ENCODE measurements around the gene E2F3. TPM values are rescaled to one million over a fixed set of nuclear protein-coding genes. Genes with fewer than 3 reads are reported as not detected.

Gene E2F3
- total and polyA plus RNA-seq, 5 donors = 3.9 to 10.1 (median 7.0) TPM

- Histone ChIP-seq H3K4me3 (ENCODE audit: low read length) (no peak overlapping the region), H3K27ac (ENCODE audit: low read length) (no peak overlapping the region), H3K27me3 (ENCODE audit: control insufficient read depth, insufficient read depth) (no peaks in the 10 kb centered on the region), H3K9me3 (ENCODE audit: control insufficient read depth, low read length) (no peaks in the 10 kb centered on the region), H3K4me1 (ENCODE audit: control insufficient read depth, insufficient read depth, low read length) (peaks cover 1% of the 10 kb centered on the region)
- intact Hi-C loops (cut with DNase I) = no loop called here
- WGBS = 96% methylated on average over 6 of the region's 6 CpGs
- DNase-seq (no peak), ATAC-seq (no peak)
These were observed 33.1 kb downstream of the E2F3 start for GRCh38 chr6:20434766-20435165.

GRCh38 chr6:20436719-20437118 lies 35.0 kb downstream of the E2F3 start:
- no peak for DNase-seq
- H3K9me3 ChIP-seq (ENCODE audit: control insufficient read depth, low read length) = no peaks in the 10 kb centered on the region
- peaks cover 1% of the 10 kb centered on the region for H3K4me1 ChIP-seq (ENCODE audit: control insufficient read depth, insufficient read depth, low read length)
- H3K27ac ChIP-seq (ENCODE audit: low read length) = no peak overlapping the region
- intact Hi-C loops (cut with DNase I) = no loop called here
- 96% methylated on average over 2 of the region's 2 CpGs for WGBS
- no peak overlapping the region for H3K4me3 ChIP-seq (ENCODE audit: low read length)
- no peaks in the 10 kb centered on the region for H3K27me3 ChIP-seq (ENCODE audit: control insufficient read depth, insufficient read depth)
- no peak for ATAC-seq

GRCh38 chr6:20437639-20438038 lies 36.0 kb downstream of the E2F3 start:
- Histone ChIP-seq H3K4me1 (ENCODE audit: control insufficient read depth, insufficient read depth, low read length) (peaks cover 3% of the 10 kb centered on the region), H3K4me3 (ENCODE audit: low read length) (no peak overlapping the region), H3K9me3 (ENCODE audit: control insufficient read depth, low read length) (no peaks in the 10 kb centered on the region), H3K27ac (ENCODE audit: low read length) (no peak overlapping the region), H3K27me3 (ENCODE audit: control insufficient read depth, insufficient read depth) (no peaks in the 10 kb centered on the region)
- WGBS = 97% methylated on average over 8 of the region's 8 CpGs
- intact Hi-C loops (cut with DNase I) = no loop called here
- ATAC-seq (no peak), DNase-seq (no peak)

- Histone ChIP-seq H3K4me1 (ENCODE audit: control insufficient read depth, insufficient read depth, low read length) (peaks cover 3% of the 10 kb centered on the region), H3K9me3 (ENCODE audit: control insufficient read depth, low read length) (no peaks in the 10 kb centered on the region), H3K27me3 (ENCODE audit: control insufficient read depth, insufficient read depth) (no peaks in the 10 kb centered on the region), H3K4me3 (ENCODE audit: low read length) (no peak overlapping the region), H3K27ac (ENCODE audit: low read length) (no peak overlapping the region)
- DNase-seq (no peak), ATAC-seq (no peak)
- intact Hi-C loops (cut with DNase I) = no loop called here
- 85% methylated on average over 4 of the region's 4 CpGs for WGBS
These were observed 36.9 kb downstream of the E2F3 start for GRCh38 chr6:20438462-20439070.

- peaks cover 3% of the 10 kb centered on the region for H3K4me1 ChIP-seq (ENCODE audit: control insufficient read depth, insufficient read depth, low read length)
- WGBS = 90% methylated on average over 3 of the region's 3 CpGs
- no peak overlapping the region for H3K4me3 ChIP-seq (ENCODE audit: low read length)
- no peak overlapping the region for H3K27ac ChIP-seq (ENCODE audit: low read length)
- H3K27me3 ChIP-seq (ENCODE audit: control insufficient read depth, insufficient read depth) = no peaks in the 10 kb centered on the region
- H3K9me3 ChIP-seq (ENCODE audit: control insufficient read depth, low read length) = no peaks in the 10 kb centered on the region
- intact Hi-C loops (cut with DNase I) = no loop called here
- no peak for DNase-seq
- ATAC-seq = no peak
These were observed 37.9 kb downstream of the E2F3 start for GRCh38 chr6:20439558-20439957.

- Histone ChIP-seq H3K4me1 (ENCODE audit: control insufficient read depth, insufficient read depth, low read length) (peaks cover 3% of the 10 kb centered on the region), H3K27ac (ENCODE audit: low read length) (no peak overlapping the region)
These were observed 38.6 kb downstream of the E2F3 start for GRCh38 chr6:20440296-20440695.

GRCh38 chr6:20441236-20441635 lies 39.6 kb downstream of the E2F3 start:
- Histone ChIP-seq H3K27ac (ENCODE audit: low read length) (no peak overlapping the region), H3K27me3 (ENCODE audit: control insufficient read depth, insufficient read depth) (no peaks in the 10 kb centered on the region), H3K4me1 (ENCODE audit: control insufficient read depth, insufficient read depth, low read length) (peaks cover 3% of the 10 kb centered on the region), H3K4me3 (ENCODE audit: low read length) (no peak overlapping the region), H3K9me3 (ENCODE audit: control insufficient read depth, low read length) (no peaks in the 10 kb centered on the region)
- DNase-seq (no peak), ATAC-seq (no peak)
- intact Hi-C loops (cut with DNase I) = no loop called here
- 95% methylated on average over 1 of the region's 1 CpG for WGBS

More at GRCh38 chr6:20440296-20440695, 38.6 kb downstream of the E2F3 start:
- Histone ChIP-seq H3K9me3 (ENCODE audit: control insufficient read depth, low read length) (no peaks in the 10 kb centered on the region), H3K27me3 (ENCODE audit: control insufficient read depth, insufficient read depth) (no peaks in the 10 kb centered on the region), H3K4me3 (ENCODE audit: low read length) (no peak overlapping the region)
- intact Hi-C loops (cut with DNase I) = no loop called here
- DNase-seq (no peak), ATAC-seq (no peak)
- WGBS = 67% methylated on average over 4 of the region's 4 CpGs

GRCh38 chr6:20441921-20442320 lies 40.2 kb downstream of the E2F3 start:
- Histone ChIP-seq H3K4me1 (ENCODE audit: control insufficient read depth, insufficient read depth, low read length) (peaks cover 3% of the 10 kb centered on the region), H3K27ac (ENCODE audit: low read length) (no peak overlapping the region), H3K9me3 (ENCODE audit: control insufficient read depth, low read length) (no peaks in the 10 kb centered on the region), H3K4me3 (ENCODE audit: low read length) (no peak overlapping the region), H3K27me3 (ENCODE audit: control insufficient read depth, insufficient read depth) (no peaks in the 10 kb centered on the region)
- DNase-seq (no peak), ATAC-seq (no peak)
- intact Hi-C loops (cut with DNase I) = no loop called here
- WGBS = 84% methylated on average over 7 of the region's 7 CpGs

GRCh38 chr6:20444786-20445271 lies 43.1 kb downstream of the E2F3 start:
- intact Hi-C loops (cut with DNase I) = no loop called here
- ATAC-seq = no peak
- H3K27ac ChIP-seq (ENCODE audit: low read length) = no peak overlapping the region

GRCh38 chr6:20447157-20447556 lies 45.5 kb downstream of the E2F3 start:
- WGBS = 57% methylated on average over 3 of the region's 3 CpGs
- no peak overlapping the region for H3K4me3 ChIP-seq (ENCODE audit: low read length)
- H3K9me3 ChIP-seq (ENCODE audit: control insufficient read depth, low read length) = no peaks in the 10 kb centered on the region
- H3K27me3 ChIP-seq (ENCODE audit: control insufficient read depth, insufficient read depth) = no peaks in the 10 kb centered on the region
- H3K4me1 ChIP-seq (ENCODE audit: control insufficient read depth, insufficient read depth, low read length) = peaks cover 2% of the 10 kb centered on the region
- DNase-seq (no peak), ATAC-seq (peak in 1 of 2 donors; percentile 43)
- intact Hi-C loops (cut with DNase I) = no loop called here
- H3K27ac ChIP-seq (ENCODE audit: low read length) = no peak overlapping the region

More at GRCh38 chr6:20444786-20445271, 43.1 kb downstream of the E2F3 start:
- no peak for DNase-seq
- Histone ChIP-seq H3K9me3 (ENCODE audit: control insufficient read depth, low read length) (no peaks in the 10 kb centered on the region), H3K27me3 (ENCODE audit: control insufficient read depth, insufficient read depth) (no peaks in the 10 kb centered on the region), H3K4me3 (ENCODE audit: low read length) (no peak overlapping the region), H3K4me1 (ENCODE audit: control insufficient read depth, insufficient read depth, low read length) (peaks cover 2% of the 10 kb centered on the region)
- WGBS = 71% methylated on average over 5 of the region's 5 CpGs

GRCh38 chr6:20447581-20448132 lies 46.0 kb downstream of the E2F3 start:
- no peak for ATAC-seq
- Histone ChIP-seq H3K4me3 (ENCODE audit: low read length) (no peak overlapping the region), H3K27me3 (ENCODE audit: control insufficient read depth, insufficient read depth) (no peaks in the 10 kb centered on the region), H3K4me1 (ENCODE audit: control insufficient read depth, insufficient read depth, low read length) (no peaks in the 10 kb centered on the region), H3K9me3 (ENCODE audit: control insufficient read depth, low read length) (no peaks in the 10 kb centered on the region), H3K27ac (ENCODE audit: low read length) (no peak overlapping the region)
- intact Hi-C loops (cut with DNase I) = no loop called here
- 52% methylated on average over 4 of the region's 4 CpGs for WGBS
- no peak for DNase-seq

All from right cardiac atrium (tissue), 5 donors.